Activated CD4-positive, alpha-beta T cell treated with anti-CD3 and anti-CD28 coated beads, Interleukin-2, amount 10 ng/mL, durations not matched to agents 7 days and 5 days (primary cell): ENCODE measurements around the gene OSBP2. TPM values are rescaled to one million over a fixed set of nuclear protein-coding genes. Genes with fewer than 3 reads are reported as not detected.
"Not testable (repeated sequence)": the region's sequence is repeated elsewhere in the genome, so short reads cannot be mapped to it uniquely, and the experiment has no call there.

Experiments used
- CTCF ChIA-PET: fragments of 350-600 bp; sonication (Branson Sonifier 250); formaldehyde crosslinking; loops from one replicate; lab custom pipeline; 2021; ENCODE audit warnings: antibody characterized with exemption; lab: Charles Lee
- POLR2A ChIA-PET: fragments of 350-600 bp; sonication (Branson Sonifier 250); formaldehyde crosslinking; loops from one replicate; lab custom pipeline; 2021; ENCODE audit warnings: antibody characterized with exemption; lab: Charles Lee
- DNase-seq: peaks from one replicate; pipeline ENCODE4 v3.0.0-alpha.2; 2020
- H3K27ac Mint-ChIP-seq: one replicate; pipeline ENCODE4 v1.8.0; 2021; ENCODE audit warnings: mild to moderate bottlenecking, moderate library complexity, mixed read lengths
- H3K27me3 Mint-ChIP-seq: one replicate; pipeline ENCODE4 v1.8.0; 2021; ENCODE audit warnings: mixed read lengths
- H3K36me3 Mint-ChIP-seq: one replicate; pipeline ENCODE4 v1.8.0; 2021; ENCODE audit warnings: low read depth, mixed read lengths
- H3K4me1 Mint-ChIP-seq: one replicate; pipeline ENCODE4 v1.8.0; 2021; ENCODE audit warnings: mixed read lengths
- H3K4me3 Mint-ChIP-seq: one replicate; pipeline ENCODE4 v1.8.0; 2021; ENCODE audit warnings: mild to moderate bottlenecking, moderate library complexity, mixed read lengths
- H3K9me3 Mint-ChIP-seq: one replicate; pipeline ENCODE4 v1.8.0; 2021; ENCODE audit warnings: mixed read lengths
- total RNA-seq, 2 experiments: library from RNA; stranded (reverse); gene quantifications; one replicate each; pipeline ENCODE4 v1.2.3, GENCODE V29; 2021

The OSBP2 gene
- total RNA-seq, 2 experiments from 2014 or later = 1.1 TPM

- Mint-ChIP-seq H3K4me1 (no peaks in the 10 kb centered on the region), H3K9me3 (no peaks in the 10 kb centered on the region), H3K27ac (no peak overlapping the region), H3K4me3 (no peak overlapping the region), H3K36me3 (no peaks in the 10 kb centered on the region), H3K27me3 (no peaks in the 10 kb centered on the region)
- CTCF ChIA-PET = interaction anchor here (1.1 kb wide), 1 partner anchor 23 kb away, joined by 3 read pairs; no protein-coding TSS in a partner anchor
- POLR2A ChIA-PET = no interaction called here
- DNase-seq = no peak
These were observed 37.8 kb downstream of the OSBP2 start for GRCh38 chr22:30732426-30732825.

- Mint-ChIP-seq H3K27ac (no peak overlapping the region), H3K4me1 (peaks cover 2% of the 10 kb centered on the region), H3K9me3 (no peaks in the 10 kb centered on the region), H3K4me3 (no peak overlapping the region), H3K27me3 (no peaks in the 10 kb centered on the region), H3K36me3 (no peaks in the 10 kb centered on the region)
- DNase-seq = no peak
- ChIA-PET POLR2A (no interaction called here), CTCF (interaction anchor here (1.1 to 1.4 kb wide), 2 partner anchors 22 to 25 kb away, joined by 3 to 4 read pairs; no protein-coding TSS in a partner anchor)
These were observed 38.5 kb downstream of the OSBP2 start for GRCh38 chr22:30733181-30733631.

- CTCF ChIA-PET = interaction anchor here (0.6 to 5.9 kb wide), 2 partner anchors 14 to 228 kb away, joined by 3 to 38 read pairs; partner anchors contain the start of gene MORC2
- H3K36me3 Mint-ChIP-seq, H3K4me3 Mint-ChIP-seq, POLR2A ChIA-PET, DNase-seq, H3K9me3 Mint-ChIP-seq, H3K27me3 Mint-ChIP-seq: not testable (repeated sequence)
- H3K27ac Mint-ChIP-seq = peak overlapping the region; percentile 82
- H3K4me1 Mint-ChIP-seq = peaks cover 50% of the 10 kb centered on the region
These were observed 45.3 kb downstream of the OSBP2 start for GRCh38 chr22:30740007-30740406.

- Mint-ChIP-seq H3K27ac (peak overlapping the region; percentile 82), H3K4me1 (peaks cover 52% of the 10 kb centered on the region)
- CTCF ChIA-PET = interaction anchor here (5.9 kb wide), 1 partner anchor 13 kb away, joined by 38 read pairs; no protein-coding TSS in a partner anchor
- H3K27me3 Mint-ChIP-seq, H3K4me3 Mint-ChIP-seq, H3K9me3 Mint-ChIP-seq, H3K36me3 Mint-ChIP-seq, POLR2A ChIA-PET: not testable (repeated sequence)
- peak; percentile 22 for DNase-seq
These were observed 45.8 kb downstream of the OSBP2 start for GRCh38 chr22:30740511-30740910.

GRCh38 chr22:30742291-30743256 is 47.9 kb downstream of the OSBP2 start:
- Mint-ChIP-seq H3K36me3 (peaks cover 3% of the 10 kb centered on the region), H3K9me3 (peaks cover 2% of the 10 kb centered on the region), H3K27ac (peak overlapping the region; percentile 74), H3K4me1 (peaks cover 65% of the 10 kb centered on the region), H3K4me3 (no peak overlapping the region), H3K27me3 (no peaks in the 10 kb centered on the region)
- ChIA-PET CTCF (interaction anchor here (0.6 to 5.9 kb wide), 11 partner anchors 11 to 409 kb away, joined by 3 to 38 read pairs (median 3); partner anchors contain the start of genes SELENOM and SLC35E4), POLR2A (interaction anchor here (0.6 kb wide), 1 partner anchor 365 kb away, joined by 5 read pairs; no protein-coding TSS in a partner anchor)
- no peak for DNase-seq

GRCh38 chr22:30743257-30744020 is 48.8 kb downstream of the OSBP2 start:
- peaks cover 2% of the 10 kb centered on the region for H3K9me3 Mint-ChIP-seq
- CTCF ChIA-PET = interaction anchor here (0.9 to 5.9 kb wide), 6 partner anchors 10 to 364 kb away, joined by 3 to 38 read pairs (median 4); partner anchors contain the start of genes SELENOM and SLC35E4
- H3K27me3 Mint-ChIP-seq = no peaks in the 10 kb centered on the region
- peaks cover 64% of the 10 kb centered on the region for H3K4me1 Mint-ChIP-seq
- POLR2A ChIA-PET = interaction anchor here (0.5 to 0.6 kb wide), 2 partner anchors 15 to 470 kb away, joined by 3 to 4 read pairs; no protein-coding TSS in a partner anchor
- H3K36me3 Mint-ChIP-seq = peaks cover 3% of the 10 kb centered on the region
- H3K27ac Mint-ChIP-seq = peak overlapping the region; percentile 74
- no peak for DNase-seq
- no peak overlapping the region for H3K4me3 Mint-ChIP-seq

- Mint-ChIP-seq H3K27me3 (no peaks in the 10 kb centered on the region), H3K4me1 (peaks cover 64% of the 10 kb centered on the region), H3K27ac (peak overlapping the region; percentile 52), H3K4me3 (no peak overlapping the region), H3K36me3 (peaks cover 3% of the 10 kb centered on the region), H3K9me3 (peaks cover 2% of the 10 kb centered on the region)
- POLR2A ChIA-PET = interaction anchor here (0.5 to 0.6 kb wide), 2 partner anchors 14 to 469 kb away, joined by 3 to 4 read pairs; no protein-coding TSS in a partner anchor
- CTCF ChIA-PET = interaction anchor here (1.2 to 5.9 kb wide), 4 partner anchors 9 to 363 kb away, joined by 4 to 38 read pairs (median 14); partner anchors contain the start of genes SELENOM and SLC35E4
- no peak for DNase-seq
These were observed 49.5 kb downstream of the OSBP2 start for GRCh38 chr22:30744224-30744623.

- H3K27me3 Mint-ChIP-seq = no peaks in the 10 kb centered on the region
- peaks cover 41% of the 10 kb centered on the region for H3K4me1 Mint-ChIP-seq
- ChIA-PET CTCF (interaction anchor here (1.2 to 2.0 kb wide), 3 partner anchors 40 to 113 kb away, joined by 4 to 7 read pairs (median 4); no protein-coding TSS in a partner anchor), POLR2A (no interaction called here)
- no peak for DNase-seq
- H3K4me3 Mint-ChIP-seq = no peak overlapping the region
- no peaks in the 10 kb centered on the region for H3K9me3 Mint-ChIP-seq
- H3K27ac Mint-ChIP-seq = no peak overlapping the region
- no peaks in the 10 kb centered on the region for H3K36me3 Mint-ChIP-seq
These were observed 52.8 kb downstream of the OSBP2 start for GRCh38 chr22:30747493-30747892.

GRCh38 chr22:30749272-30749671 is 54.6 kb downstream of the OSBP2 start:
- DNase-seq = no peak
- CTCF ChIA-PET = interaction anchor here (1.5 kb wide), 1 partner anchor 114 kb away, joined by 3 read pairs; the partner anchor contains the start of gene SLC35E4
- H3K36me3 Mint-ChIP-seq = no peaks in the 10 kb centered on the region
- peaks cover 24% of the 10 kb centered on the region for H3K4me1 Mint-ChIP-seq
- POLR2A ChIA-PET = no interaction called here
- no peaks in the 10 kb centered on the region for H3K9me3 Mint-ChIP-seq
- no peak overlapping the region for H3K27ac Mint-ChIP-seq
- H3K27me3 Mint-ChIP-seq = no peaks in the 10 kb centered on the region
- no peak overlapping the region for H3K4me3 Mint-ChIP-seq

- peaks cover 19% of the 10 kb centered on the region for H3K4me1 Mint-ChIP-seq
- H3K9me3 Mint-ChIP-seq = no peaks in the 10 kb centered on the region
- no peak overlapping the region for H3K27ac Mint-ChIP-seq
- H3K36me3 Mint-ChIP-seq = no peaks in the 10 kb centered on the region
- no peaks in the 10 kb centered on the region for H3K27me3 Mint-ChIP-seq
- H3K4me3 Mint-ChIP-seq = no peak overlapping the region
- no peak for DNase-seq
- POLR2A ChIA-PET = no interaction called here
- CTCF ChIA-PET = interaction anchor here (1.5 kb wide), 1 partner anchor 115 kb away, joined by 3 read pairs; the partner anchor contains the start of gene SLC35E4
These were observed 55.2 kb downstream of the OSBP2 start for GRCh38 chr22:30749849-30750248.

GRCh38 chr22:30751529-30751928 is 56.9 kb downstream of the OSBP2 start:
- DNase-seq = no peak
- no peaks in the 10 kb centered on the region for H3K27me3 Mint-ChIP-seq
- no peak overlapping the region for H3K4me3 Mint-ChIP-seq
- POLR2A ChIA-PET = no interaction called here
- no peaks in the 10 kb centered on the region for H3K9me3 Mint-ChIP-seq
- CTCF ChIA-PET = interaction anchor here (2.2 to 6.5 kb wide), 2 partner anchors 10 to 118 kb away, joined by 12 to 38 read pairs; no protein-coding TSS in a partner anchor
- no peak overlapping the region for H3K27ac Mint-ChIP-seq
- peaks cover 18% of the 10 kb centered on the region for H3K4me1 Mint-ChIP-seq
- H3K36me3 Mint-ChIP-seq = no peaks in the 10 kb centered on the region

- DNase-seq = no peak
- H3K4me3 Mint-ChIP-seq = no peak overlapping the region
- H3K27me3 Mint-ChIP-seq = no peaks in the 10 kb centered on the region
- ChIA-PET POLR2A (no interaction called here), CTCF (interaction anchor here (1.0 to 6.5 kb wide), 3 partner anchors 11 to 119 kb away, joined by 3 to 38 read pairs (median 12); no protein-coding TSS in a partner anchor)
- no peaks in the 10 kb centered on the region for H3K9me3 Mint-ChIP-seq
- no peaks in the 10 kb centered on the region for H3K36me3 Mint-ChIP-seq
- H3K4me1 Mint-ChIP-seq = peaks cover 10% of the 10 kb centered on the region
- H3K27ac Mint-ChIP-seq = no peak overlapping the region
These were observed 58.1 kb downstream of the OSBP2 start for GRCh38 chr22:30752771-30753170.
